Heart left ventricle (tissue), 13 donors: ENCODE data around the gene CAPN7.

Experiments
- CTCF ChIP-seq, 12 donors: fragments of 200-600 bp; sonication (generic) in 4 of 12; IDR thresholded peaks; one replicate each; pipeline versions ENCODE4 v1.5.0 to v1.8.0; 2018 to 2022; ENCODE audit warnings: antibody characterized with exemption in 12 of 12, mild to moderate bottlenecking in 5 of 12
- POLR2A ChIP-seq, 2 donors: fragments of 450-650 bp; IDR thresholded peaks; one replicate each; pipeline ENCODE4 v1.6.1; 2017; ENCODE audit warnings: antibody characterized with exemption in 2 of 2, mild to moderate bottlenecking in 2 of 2, moderate library complexity in 2 of 2
- donor health status: ischemic (EF 13 %, LVEDD 7.1; RV severe dilation, severe dysfunction).
- donor health status: DM: no; HTN: yes; CAD: no.
- donor health status: DM: no; HTN: no; CAD: no.
- donor health status: ischemic (EF 25% LVEDD 6.9; RV normal size, moderate dysfunction).
- donor health status: ischemic (EF 25% LVEDD 5.7; RV mildly dilated, moderate dysfunction).
- donor health status: ischemic (EF 35%, LVEDD 5.7; RV mildly dilated, moderate dysfunction).
- donor health status: nonischemic (EF 11% LVEDD 7.7; RV severe dilation, severe dysfunction).
- donor health status: DM: yes; HTN: yes; CAD: no.
- donor health status: PGD.
- donor health status: ischemic (EF 29% LVEDD 5.4; RV normal size, mild dysfunction).
- donor health status: nonischemic (EF 23%, LVEDD 6.1; RV moderate dilation, normal function).

DNA sequence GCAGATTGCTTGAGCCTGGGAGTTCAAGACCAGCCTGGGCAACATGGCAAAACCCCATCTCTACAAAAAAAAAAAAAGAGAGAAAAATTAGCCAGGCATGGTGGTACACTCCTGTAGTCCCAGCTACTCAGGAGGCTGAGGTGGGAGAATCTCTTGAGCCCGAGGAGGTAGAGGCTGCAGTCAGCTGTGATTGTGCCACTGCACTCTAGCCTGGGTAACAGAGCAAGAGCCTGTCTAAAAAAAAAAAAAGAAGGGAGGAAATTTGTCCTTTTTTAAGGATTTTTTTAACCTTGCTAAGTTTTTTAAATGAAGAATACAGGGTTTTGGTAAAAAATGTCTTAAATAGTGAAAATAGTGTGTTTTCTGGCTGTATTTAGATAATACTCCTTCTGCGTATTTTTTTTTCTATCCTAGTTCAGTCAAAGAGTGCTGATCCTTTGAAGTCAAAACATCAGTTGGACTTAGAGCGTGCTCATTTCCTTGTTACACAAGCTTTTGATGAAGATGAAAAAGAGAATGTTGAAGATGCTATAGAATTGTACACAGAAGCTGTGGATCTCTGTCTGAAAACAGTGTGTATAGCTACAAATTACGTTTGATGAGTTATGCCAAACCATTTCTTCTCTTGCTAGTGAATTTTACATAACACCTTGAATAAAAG lies 11.1 kb downstream of the CAPN7 start:
- TF ChIP-seq CTCF (IDR thresholded peaks at IDR 0.05), result no peak
- TF ChIP-seq POLR2A (IDR thresholded peaks at IDR 0.05), result no peak
